HG02840 (cell line): ENCODE measurements around the gene MCTP2.
A peak's percentile ranks its signal among the peaks of the same experiment; 100 is the strongest.

ENCODE experiments used
- ATAC-seq: cut with Tn5 transposase; IDR thresholded peaks from one replicate; pipeline ENCODE4 v1.9.1; 2021; ENCODE audit warnings: mild to moderate bottlenecking, moderate library complexity, moderate number of reproducible peaks; ENCODE audit not compliant: unreplicated experiment, low FRiP score

The MCTP2 gene

DNA sequence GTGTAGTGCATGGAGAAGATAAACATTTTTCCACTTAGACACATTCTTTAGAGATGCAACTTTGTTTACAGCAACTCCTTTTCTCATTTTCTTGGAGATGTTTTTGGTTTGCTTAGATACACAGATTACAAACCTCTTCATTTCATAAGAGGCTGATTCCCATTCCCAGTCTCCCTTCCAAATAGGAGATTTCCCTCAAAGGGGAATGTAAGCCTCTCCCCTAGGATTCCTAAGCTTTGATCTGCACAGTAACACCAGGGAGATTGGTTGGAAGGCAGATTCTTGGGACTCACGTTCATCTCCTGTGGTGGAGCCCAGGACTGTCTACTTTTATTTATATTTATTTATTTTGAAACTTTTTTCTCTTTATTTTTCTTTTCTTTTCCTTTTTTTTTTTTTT, 63.2 kb downstream of the MCTP2 start:
- no peak for ATAC-seq

- ATAC-seq, result no peak
These were observed 63.9 kb downstream of the MCTP2 start for GRCh38 chr15:94295275-94295674.

DNA sequence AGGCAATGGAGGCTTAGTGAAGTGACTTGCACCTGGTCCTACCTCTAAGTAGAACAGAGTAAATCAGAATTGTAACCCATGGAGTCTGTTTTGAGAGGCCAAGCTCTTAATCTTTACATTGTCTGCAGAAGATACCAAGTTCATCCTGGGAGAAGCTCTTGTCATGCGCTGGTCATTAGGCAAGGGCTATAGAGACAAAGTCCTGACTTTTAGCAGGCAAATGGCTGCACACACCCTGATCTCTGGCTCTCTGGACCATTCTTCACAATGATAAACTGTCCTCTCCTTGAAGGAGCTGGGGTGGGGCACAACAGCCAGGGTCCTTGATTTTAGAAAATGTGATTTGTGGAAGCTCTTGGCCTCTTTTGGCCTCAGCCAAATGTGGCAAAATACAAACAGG, 65.4 kb downstream of the MCTP2 start:
- no peak for ATAC-seq

DNA sequence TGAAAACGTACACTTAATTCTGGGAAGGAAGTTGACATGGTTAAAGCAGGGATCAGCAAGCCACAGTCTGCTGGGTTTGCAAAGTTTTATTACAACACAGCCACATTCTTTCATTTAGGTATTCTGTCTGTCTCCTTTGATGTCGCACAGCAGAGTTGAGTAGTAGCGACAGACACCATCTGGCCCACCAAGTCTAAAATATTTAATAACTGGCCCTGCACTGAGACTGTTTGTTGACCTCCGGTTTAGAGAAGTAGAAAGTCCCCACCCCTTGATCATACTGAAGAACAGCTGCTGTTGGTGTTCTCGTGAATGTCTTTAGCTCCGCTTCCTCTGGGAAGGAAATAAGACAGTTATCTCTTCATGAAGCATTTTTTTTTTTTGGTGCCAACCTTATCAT, 66.2 kb downstream of the MCTP2 start:
- ATAC-seq, result no peak

- ATAC-seq, result no peak
These were observed 67.0 kb downstream of the MCTP2 start for GRCh38 chr15:94298364-94298763.

- no peak for ATAC-seq
These were observed 69.3 kb downstream of the MCTP2 start for GRCh38 chr15:94300612-94301011.

DNA sequence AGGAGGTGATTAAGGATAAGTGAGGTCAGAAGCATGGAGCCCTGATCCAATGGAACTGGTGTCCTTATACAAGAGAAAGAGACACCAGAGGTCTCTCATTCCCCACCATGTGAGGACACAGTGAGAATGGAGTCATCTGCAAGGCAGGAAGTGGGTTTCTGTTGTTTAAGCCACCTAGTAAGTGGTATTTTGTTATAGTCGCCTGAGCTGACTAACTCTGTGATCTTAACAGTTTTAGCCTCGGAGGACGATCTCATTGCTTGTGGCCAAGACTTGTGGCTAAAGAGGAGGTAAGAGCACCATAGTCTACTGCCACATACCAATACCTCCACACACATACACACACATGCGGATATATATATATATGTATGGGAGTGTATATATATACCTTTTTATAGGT, 73.8 kb downstream of the MCTP2 start:
- peak; percentile 39 for ATAC-seq

GRCh38 chr15:94306700-94307650, 75.6 kb downstream of the MCTP2 start:
- peak; percentile 76 for ATAC-seq

DNA sequence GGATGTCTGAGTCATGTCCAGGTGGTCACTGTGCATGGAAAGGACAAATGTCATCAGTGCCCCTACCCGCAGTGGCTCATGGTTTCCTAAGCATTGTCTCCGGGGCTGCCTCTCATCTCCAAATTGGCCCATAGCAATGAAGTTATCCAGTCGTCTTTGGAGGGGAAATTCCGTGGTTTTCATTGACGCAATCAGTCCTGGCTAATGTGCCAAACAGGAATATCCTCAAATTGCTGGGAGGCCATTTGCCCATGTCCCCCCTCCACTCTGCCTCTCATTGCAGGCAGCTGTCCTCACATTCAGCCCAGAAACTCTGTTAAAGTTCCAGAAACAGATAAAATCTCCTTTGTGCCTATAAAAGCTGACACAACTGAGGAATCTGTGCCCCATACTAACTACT, 81.6 kb downstream of the MCTP2 start:
- ATAC-seq, result no peak

DNA sequence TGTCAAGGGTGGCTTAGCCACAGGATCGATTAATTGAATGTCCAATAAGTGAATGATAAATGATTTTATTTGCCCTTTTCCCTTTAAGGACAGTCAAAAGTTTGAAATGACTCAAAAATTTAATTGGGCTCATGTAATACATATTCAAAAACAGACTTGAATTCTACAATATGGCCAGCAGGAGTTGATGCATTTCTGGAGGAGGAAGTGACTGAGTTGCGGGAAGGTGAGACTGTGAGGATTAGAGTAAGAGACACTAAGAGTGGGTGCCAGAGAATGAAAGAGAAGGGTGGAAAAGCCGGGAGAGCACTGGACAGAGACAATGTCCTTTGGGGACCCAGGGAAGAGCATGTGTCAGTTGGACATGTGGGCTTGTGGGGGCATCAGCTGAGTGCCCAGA, 83.3 kb downstream of the MCTP2 start:
- ATAC-seq, result no peak

GRCh38 chr15:94317211-94317610, 85.8 kb downstream of the MCTP2 start:
- ATAC-seq, result no peak

- ATAC-seq, result no peak
These were observed 90.8 kb downstream of the MCTP2 start for GRCh38 chr15:94322141-94322540.

GRCh38 chr15:94323076-94323475, 91.7 kb downstream of the MCTP2 start:
- ATAC-seq, result no peak

GRCh38 chr15:94324117-94324826, 92.9 kb downstream of the MCTP2 start:
- ATAC-seq, result no peak

DNA sequence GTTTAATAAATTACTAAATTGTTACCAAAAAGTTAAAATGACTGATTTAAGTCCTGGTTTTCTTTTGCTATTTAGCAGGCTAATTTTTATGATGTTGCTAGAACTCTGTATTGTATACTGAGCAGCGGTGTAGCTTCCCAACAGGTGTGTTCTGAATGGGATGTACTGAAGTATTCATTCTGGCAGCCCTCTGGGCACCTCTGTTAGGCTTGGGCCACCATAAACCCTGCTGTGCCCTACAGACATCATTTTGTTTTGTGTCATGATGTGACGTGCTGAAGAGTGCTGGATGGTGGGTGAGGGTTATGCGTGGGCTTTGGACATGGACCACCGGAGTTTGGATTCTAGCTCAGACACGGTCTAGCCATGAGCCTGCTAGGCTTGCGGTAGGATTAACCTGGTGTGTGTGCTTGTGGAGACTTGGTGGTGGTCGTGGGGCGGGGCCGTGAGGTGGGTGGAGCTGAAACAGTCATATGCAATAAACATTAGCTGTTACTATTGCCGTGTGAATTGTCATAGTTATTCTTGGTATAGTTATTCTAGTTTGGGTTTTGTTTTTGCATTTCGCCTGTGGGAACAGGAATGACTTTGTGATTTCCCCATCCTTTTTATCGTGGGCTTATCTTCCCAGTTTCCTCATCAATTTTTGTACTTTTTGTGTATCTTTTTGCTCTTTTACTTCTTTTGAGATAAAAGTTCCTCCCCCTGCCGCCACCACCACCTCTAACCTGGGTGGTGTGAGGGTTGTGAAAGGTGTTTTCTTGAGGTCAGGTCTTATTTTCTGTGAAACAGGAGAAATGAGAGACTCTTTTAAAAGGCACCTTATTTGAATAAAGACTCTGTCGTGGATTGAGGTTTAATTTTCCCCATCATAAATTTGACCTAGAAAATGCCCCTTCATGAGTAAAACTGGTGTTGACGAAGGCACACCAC, 93.7 kb downstream of the MCTP2 start:
- no peak for ATAC-seq

DNA sequence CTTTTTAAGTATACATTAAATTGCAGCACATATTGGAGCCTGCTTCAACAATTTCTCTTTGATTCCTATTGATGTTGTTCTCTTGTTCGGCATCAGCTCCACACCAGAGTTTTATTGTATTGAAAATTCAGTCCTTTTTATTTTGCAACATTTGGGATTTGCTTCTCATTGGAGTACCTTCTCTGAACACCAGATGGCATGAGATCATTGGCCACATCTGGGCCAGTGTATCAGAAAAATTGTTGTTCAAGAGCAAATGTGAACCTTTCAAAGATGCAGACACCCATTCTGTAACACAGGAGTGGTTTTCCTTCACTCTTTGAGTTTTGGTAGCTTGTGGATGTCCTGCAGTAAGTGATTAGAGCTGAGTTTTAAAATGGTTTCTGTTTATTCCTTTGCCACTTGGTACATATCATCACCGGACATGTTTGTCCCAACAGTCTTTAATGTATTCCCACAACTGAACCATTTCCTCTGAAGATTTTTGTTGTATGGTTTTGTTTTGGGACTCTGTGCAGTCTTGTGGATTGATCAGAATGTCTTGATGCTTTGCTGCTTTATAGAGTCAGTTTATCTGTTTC, 96.1 kb downstream of the MCTP2 start:
- no peak for ATAC-seq

- no peak for ATAC-seq
These were observed 100.4 kb downstream of the MCTP2 start for GRCh38 chr15:94331731-94332130.

DNA sequence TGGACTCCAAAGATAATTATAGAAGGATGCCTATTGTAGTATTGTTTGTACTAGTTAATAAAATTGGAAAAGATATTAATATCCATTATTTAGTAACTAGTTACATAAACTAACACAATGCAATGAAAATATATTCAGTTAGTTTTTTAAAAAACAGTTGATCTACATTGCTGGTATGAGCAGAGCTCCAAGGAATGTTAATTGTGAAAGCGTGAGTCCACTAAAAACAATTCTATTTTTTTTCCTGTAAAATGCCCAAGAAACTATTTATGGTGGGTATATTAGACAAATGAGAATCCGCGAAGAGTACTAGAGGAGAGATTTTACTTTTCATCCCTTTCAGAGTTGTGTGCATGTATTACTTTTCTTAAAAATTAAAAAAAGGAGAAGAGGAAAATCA, 104.3 kb downstream of the MCTP2 start:
- no peak for ATAC-seq

GRCh38 chr15:94336817-94337467, 105.6 kb downstream of the MCTP2 start:
- no peak for ATAC-seq
